Measurements from ENCODE around the gene EXOC3L4.
"Not testable (repeated sequence)": the region's sequence is repeated elsewhere in the genome, so short reads cannot be mapped to it uniquely, and the experiment has no call there.

The EXOC3L4 gene

GRCh38 chr14:103105580-103106150 is 11.1 kb downstream of the EXOC3L4 start:
- H3K27ac Mint-ChIP-seq, result no peak overlapping the region
- H3K4me1 Mint-ChIP-seq, result peaks cover 55% of the 10 kb centered on the region
- no peaks in the 10 kb centered on the region for H3K9me3 Mint-ChIP-seq
- H3K4me3 Mint-ChIP-seq, result no peak overlapping the region
- no peak for ATAC-seq
- H3K27me3 Mint-ChIP-seq, result peaks cover 41% of the 10 kb centered on the region
- H3K36me3 Mint-ChIP-seq, result no peaks in the 10 kb centered on the region

GRCh38 chr14:103107455-103107854 is 12.9 kb downstream of the EXOC3L4 start:
- Mint-ChIP-seq H3K4me3 (no peak overlapping the region), H3K27ac (no peak overlapping the region), H3K36me3 (no peaks in the 10 kb centered on the region), H3K4me1 (peaks cover 62% of the 10 kb centered on the region), H3K27me3 (peaks cover 47% of the 10 kb centered on the region), H3K9me3 (no peaks in the 10 kb centered on the region)
- ATAC-seq, result no peak

DNA sequence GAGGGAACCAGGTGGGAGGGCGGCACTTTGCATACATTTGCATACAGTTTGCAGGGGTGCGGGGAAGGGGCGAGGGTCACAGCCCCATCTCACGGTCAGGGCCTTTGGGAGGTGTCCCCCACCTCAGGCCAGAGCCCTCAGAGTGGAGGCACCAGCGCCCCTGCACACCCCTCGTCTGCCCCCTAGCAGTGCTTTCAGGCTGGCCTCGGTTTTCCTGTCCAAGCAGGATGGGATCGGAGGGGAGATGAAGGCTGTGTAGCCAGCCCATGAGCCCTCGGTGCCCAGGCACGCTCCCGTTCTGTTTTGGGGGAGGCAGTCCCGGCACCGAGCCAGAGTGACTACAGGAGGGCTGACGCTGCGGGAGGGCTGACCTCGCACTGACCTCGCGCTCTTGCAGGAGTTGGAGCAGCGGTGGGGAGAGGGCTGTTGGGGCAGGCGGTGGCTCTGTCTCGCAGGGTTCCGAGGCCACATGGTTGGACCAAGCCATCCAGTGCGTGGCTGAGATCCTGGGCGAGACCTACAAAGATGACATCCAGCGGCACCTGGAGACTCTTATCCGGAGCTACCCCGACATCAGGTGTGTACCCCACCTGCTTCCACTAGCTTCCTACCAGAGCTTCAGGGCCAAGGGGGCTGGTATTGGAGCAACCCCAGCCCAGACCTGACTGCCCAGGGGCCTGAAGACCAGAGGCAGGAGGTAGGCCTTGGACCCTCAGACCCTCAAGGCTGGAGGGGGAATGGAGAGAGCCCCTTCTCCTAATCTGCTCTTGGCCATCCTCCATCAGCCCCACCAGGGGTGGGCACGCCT is 13.6 kb downstream of the EXOC3L4 start:
- H3K4me3 Mint-ChIP-seq, result no peak overlapping the region
- no peaks in the 10 kb centered on the region for H3K9me3 Mint-ChIP-seq
- no peak overlapping the region for H3K27ac Mint-ChIP-seq
- peaks cover 41% of the 10 kb centered on the region for H3K27me3 Mint-ChIP-seq
- no peaks in the 10 kb centered on the region for H3K36me3 Mint-ChIP-seq
- ATAC-seq, result no peak
- H3K4me1 Mint-ChIP-seq, result peaks cover 64% of the 10 kb centered on the region

GRCh38 chr14:103108749-103109207 is 14.3 kb downstream of the EXOC3L4 start:
- Mint-ChIP-seq H3K9me3 (no peaks in the 10 kb centered on the region), H3K4me3 (no peak overlapping the region), H3K36me3 (no peaks in the 10 kb centered on the region), H3K27ac (no peak overlapping the region), H3K4me1 (peaks cover 59% of the 10 kb centered on the region), H3K27me3 (peaks cover 35% of the 10 kb centered on the region)
- peak; percentile 52 for ATAC-seq

- Mint-ChIP-seq H3K9me3 (no peaks in the 10 kb centered on the region), H3K27ac (no peak overlapping the region), H3K4me3 (no peak overlapping the region), H3K27me3 (peaks cover 29% of the 10 kb centered on the region), H3K4me1 (peaks cover 64% of the 10 kb centered on the region), H3K36me3 (no peaks in the 10 kb centered on the region)
- ATAC-seq, result no peak
Measured at GRCh38 chr14:103109535-103110441, 15.3 kb downstream of the EXOC3L4 start.

GRCh38 chr14:103110681-103111231 is 16.2 kb downstream of the EXOC3L4 start:
- Mint-ChIP-seq H3K36me3 (no peaks in the 10 kb centered on the region), H3K9me3 (no peaks in the 10 kb centered on the region), H3K4me1 (peaks cover 59% of the 10 kb centered on the region), H3K4me3 (no peak overlapping the region), H3K27ac (peak overlapping the region; percentile 71), H3K27me3 (peaks cover 20% of the 10 kb centered on the region)
- ATAC-seq, result no peak

- peak; percentile 58 for ATAC-seq
- Mint-ChIP-seq H3K27me3 (peaks cover 18% of the 10 kb centered on the region), H3K4me1 (peaks cover 56% of the 10 kb centered on the region), H3K36me3 (no peaks in the 10 kb centered on the region), H3K27ac (peak overlapping the region; percentile 71), H3K4me3 (no peak overlapping the region), H3K9me3 (no peaks in the 10 kb centered on the region)
Measured at GRCh38 chr14:103111232-103111868, 16.8 kb downstream of the EXOC3L4 start.

- no peak for ATAC-seq
- H3K4me3 Mint-ChIP-seq, result no peak overlapping the region
- H3K27me3 Mint-ChIP-seq, result peaks cover 18% of the 10 kb centered on the region
- no peaks in the 10 kb centered on the region for H3K36me3 Mint-ChIP-seq
- H3K9me3 Mint-ChIP-seq, result no peaks in the 10 kb centered on the region
- H3K4me1 Mint-ChIP-seq, result peaks cover 56% of the 10 kb centered on the region
- H3K27ac Mint-ChIP-seq, result peak overlapping the region; percentile 71
Measured at GRCh38 chr14:103112400-103113243, 18.1 kb downstream of the EXOC3L4 start.

DNA sequence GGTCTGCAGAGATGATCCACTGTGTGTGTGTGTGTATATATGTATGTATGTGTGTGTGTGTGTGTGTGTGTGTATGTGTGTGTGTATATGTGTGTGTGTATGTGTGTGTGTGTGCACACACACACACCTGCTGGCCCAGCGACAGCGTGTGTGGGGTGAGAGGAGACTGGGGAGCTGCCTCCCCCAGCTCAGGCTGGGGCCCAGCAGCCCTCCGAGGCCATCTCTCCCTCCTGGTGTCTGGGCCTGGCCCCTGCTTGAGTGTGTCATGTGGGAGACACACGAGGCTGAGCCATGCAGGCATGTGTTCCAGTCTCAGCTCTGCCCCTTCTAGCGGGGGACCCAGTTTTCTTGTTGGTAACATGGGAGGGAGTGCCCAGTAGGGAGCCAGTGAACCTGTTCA is 18.8 kb downstream of the EXOC3L4 start:
- Mint-ChIP-seq H3K27me3 (peaks cover 18% of the 10 kb centered on the region), H3K4me1 (peaks cover 56% of the 10 kb centered on the region), H3K36me3 (no peaks in the 10 kb centered on the region)

DNA sequence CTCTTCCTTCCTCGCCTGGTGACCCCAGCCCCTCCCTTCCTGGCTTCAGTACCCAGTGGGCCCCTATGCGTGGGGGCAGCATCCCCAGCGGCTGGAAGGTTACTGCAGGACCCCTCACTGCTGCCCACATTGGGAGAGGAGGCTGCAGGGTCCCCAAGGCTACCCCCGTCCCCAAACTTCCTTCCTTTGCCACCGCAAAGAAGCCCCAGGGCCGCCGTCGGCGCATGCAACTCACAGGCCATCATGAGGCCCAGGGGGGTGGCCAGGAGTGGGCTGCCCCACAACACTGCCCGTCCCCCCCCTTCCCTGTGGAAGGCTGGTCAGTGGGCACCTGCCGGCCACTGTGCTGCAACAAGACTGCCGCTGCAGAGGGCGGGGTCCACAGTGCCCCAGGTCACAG is 19.2 kb downstream of the EXOC3L4 start:
- Mint-ChIP-seq H3K36me3 (no peaks in the 10 kb centered on the region), H3K4me1 (peaks cover 53% of the 10 kb centered on the region), H3K27ac (no peak overlapping the region), H3K9me3 (no peaks in the 10 kb centered on the region), H3K4me3 (no peak overlapping the region), H3K27me3 (peaks cover 18% of the 10 kb centered on the region)
- ATAC-seq, result no peak

More for the DNA sequence above, 18.8 kb downstream of the EXOC3L4 start:
- no peak overlapping the region for H3K4me3 Mint-ChIP-seq
- H3K9me3 Mint-ChIP-seq, result no peaks in the 10 kb centered on the region
- H3K27ac Mint-ChIP-seq, result peak overlapping the region; percentile 71
- no peak for ATAC-seq

DNA sequence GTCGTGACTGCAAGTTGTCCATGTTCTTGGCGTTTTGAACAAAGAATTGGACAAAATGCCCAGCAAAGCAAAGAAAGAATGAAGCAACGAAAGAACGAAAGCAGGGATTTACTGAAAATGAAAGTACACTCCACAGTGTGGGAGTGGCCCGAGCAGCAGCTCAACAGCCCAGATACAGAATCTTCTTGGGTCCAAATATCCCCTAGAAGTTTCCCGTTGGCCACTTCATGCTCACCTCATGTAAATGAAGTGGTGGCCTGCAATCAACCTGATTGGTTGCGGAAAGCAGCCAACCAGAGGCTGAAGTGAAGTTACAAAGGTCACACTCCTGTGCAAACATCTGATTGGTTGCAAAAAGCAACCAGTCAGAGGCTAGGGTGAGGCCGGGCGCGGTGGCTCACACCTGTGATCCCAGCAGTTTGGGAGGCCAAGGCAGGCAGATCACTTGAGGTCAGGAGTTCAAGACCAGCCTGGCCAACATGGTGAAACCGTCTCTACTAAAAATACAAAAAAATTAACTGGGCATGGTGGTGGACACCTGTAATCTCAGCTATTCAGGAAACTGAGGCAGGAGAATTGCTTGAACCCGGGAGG is 20.7 kb downstream of the EXOC3L4 start:
- H3K9me3 Mint-ChIP-seq, H3K36me3 Mint-ChIP-seq: not testable (repeated sequence)

GRCh38 chr14:103115845-103116572 is 21.5 kb downstream of the EXOC3L4 start:
- H3K36me3 Mint-ChIP-seq, result no peaks in the 10 kb centered on the region
- H3K9me3 Mint-ChIP-seq, result no peaks in the 10 kb centered on the region
- peaks cover 3% of the 10 kb centered on the region for H3K27me3 Mint-ChIP-seq
- peaks cover 35% of the 10 kb centered on the region for H3K4me1 Mint-ChIP-seq
- no peak overlapping the region for H3K27ac Mint-ChIP-seq
- no peak for ATAC-seq
- H3K4me3 Mint-ChIP-seq, result no peak overlapping the region

More for the DNA sequence above, 20.7 kb downstream of the EXOC3L4 start:
- H3K27me3 Mint-ChIP-seq, result peaks cover 11% of the 10 kb centered on the region
- peak overlapping the region; percentile 69 for H3K4me3 Mint-ChIP-seq
- peak; percentile 45 for ATAC-seq
- H3K4me1 Mint-ChIP-seq, result peaks cover 43% of the 10 kb centered on the region
- peak overlapping the region; percentile 78 for H3K27ac Mint-ChIP-seq

DNA sequence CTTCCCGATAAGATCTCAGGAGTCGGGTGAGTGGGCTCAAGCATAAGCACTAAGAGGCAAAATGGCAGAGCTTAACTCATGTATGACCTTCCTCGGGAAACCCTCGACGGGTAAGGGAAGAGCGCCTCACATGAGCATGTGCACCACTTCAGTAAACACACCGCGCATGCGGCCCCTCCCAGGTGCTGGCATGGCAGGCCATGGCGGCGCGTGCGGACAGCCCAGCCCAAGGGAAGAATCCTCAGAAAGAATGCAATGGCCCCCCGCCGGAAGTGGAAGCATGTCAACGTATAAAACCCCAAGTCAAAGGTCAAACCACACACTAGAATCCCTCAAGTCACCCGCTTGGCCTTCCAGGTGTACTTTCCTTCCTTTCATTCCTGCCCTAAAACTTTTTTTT is 22.1 kb downstream of the EXOC3L4 start:
- Mint-ChIP-seq H3K27ac (no peak overlapping the region), H3K36me3 (no peaks in the 10 kb centered on the region), H3K27me3 (peaks cover 6% of the 10 kb centered on the region), H3K4me1 (peaks cover 28% of the 10 kb centered on the region), H3K4me3 (no peak overlapping the region), H3K9me3 (no peaks in the 10 kb centered on the region)
- ATAC-seq, result no peak
